ENCODE measurements around the gene AKAP6.

AKAP6 gene

GRCh38 chr14:32821964-32822653 is 493.0 kb downstream of the AKAP6 start:
- DNase-seq (ENCODE audit: low spot score), result no peak

DNA sequence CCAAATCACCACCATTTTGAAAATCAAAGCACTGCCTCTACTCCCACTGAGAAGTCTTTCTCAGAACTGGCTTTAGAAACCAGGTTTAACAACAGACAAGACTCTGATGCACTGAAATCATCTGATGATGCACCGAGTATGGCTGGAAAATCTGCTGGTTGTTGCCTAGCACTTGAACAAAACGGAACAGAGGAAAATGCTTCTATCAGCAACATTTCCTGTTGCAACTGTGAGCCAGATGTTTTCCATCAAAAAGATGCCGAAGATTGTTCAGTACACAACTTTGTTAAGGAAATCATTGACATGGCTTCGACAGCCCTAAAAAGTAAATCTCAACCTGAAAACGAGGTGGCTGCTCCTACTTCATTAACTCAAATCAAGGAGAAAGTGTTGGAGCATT is 494.6 kb downstream of the AKAP6 start:
- DNase-seq (ENCODE audit: low spot score), result no peak

DNA sequence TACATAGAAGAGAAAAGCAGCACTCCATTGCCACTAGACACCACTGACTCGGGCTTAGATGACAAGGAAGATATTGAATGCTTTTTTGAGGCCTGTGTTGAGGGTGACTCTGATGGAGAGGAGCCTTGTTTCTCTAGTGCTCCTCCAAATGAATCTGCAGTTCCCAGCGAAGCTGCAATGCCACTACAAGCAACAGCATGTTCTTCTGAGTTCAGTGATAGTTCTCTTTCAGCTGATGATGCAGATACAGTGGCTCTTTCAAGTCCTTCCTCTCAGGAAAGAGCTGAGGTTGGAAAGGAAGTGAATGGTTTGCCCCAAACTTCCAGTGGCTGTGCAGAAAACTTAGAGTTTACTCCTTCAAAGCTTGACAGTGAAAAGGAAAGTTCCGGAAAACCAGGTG is 495.1 kb downstream of the AKAP6 start:
- no peak for DNase-seq (ENCODE audit: low spot score)

- no peak for DNase-seq (ENCODE audit: low spot score)
Measured at GRCh38 chr14:32825058-32825457, 496.0 kb downstream of the AKAP6 start.

DNA sequence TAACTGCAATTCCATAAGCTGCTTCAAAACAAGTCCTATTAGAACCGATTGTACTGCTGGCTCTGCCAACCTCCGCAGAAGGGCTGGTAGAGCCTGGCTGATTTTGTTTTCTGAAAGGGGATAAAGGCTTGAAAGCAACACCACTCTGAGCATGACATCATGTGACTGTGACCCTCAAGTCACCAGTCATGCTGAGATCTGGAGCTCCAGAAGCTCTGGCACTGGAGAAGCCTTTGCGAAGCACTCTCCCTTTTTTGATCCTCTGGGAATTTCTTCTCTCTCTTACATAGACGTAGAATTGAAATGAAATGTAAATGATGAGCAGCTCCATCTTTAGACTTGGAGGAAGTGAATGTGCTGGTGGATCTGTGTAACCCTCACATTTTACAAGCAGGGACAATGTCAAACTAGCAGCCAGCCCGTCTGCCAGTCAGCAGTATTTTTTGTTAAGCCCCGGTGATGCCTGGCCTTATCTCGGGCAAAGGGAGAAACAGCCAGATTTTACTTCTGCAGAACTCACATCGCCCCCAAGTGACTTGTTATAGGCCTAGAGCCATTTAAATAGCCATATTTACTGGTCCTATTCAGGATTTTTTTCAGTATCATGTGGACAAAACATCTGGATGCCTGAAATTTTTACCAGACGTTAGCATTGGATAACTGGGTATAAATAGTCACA is 497.4 kb downstream of the AKAP6 start:
- DNase-seq (ENCODE audit: low spot score), result peak; percentile 12

DNA sequence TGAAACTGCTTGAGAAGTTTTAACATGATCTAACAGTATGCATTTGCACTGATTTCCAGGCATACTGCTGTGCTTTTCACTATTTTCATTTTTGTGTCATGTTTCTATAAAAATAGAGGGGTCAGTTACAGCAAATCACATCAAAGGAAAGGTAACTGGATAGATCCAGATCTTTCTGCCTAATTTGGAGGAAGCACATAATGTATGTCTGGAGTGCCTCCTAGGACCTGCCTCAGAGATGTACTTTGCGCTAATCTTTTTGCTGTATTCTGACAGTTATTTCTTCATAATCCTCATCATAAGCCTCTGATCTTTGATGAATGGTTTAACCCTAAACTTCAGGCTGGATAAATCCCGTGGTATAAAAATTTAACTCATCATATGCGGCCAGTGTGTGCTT is 498.4 kb downstream of the AKAP6 start:
- DNase-seq (ENCODE audit: low spot score), result no peak

DNA sequence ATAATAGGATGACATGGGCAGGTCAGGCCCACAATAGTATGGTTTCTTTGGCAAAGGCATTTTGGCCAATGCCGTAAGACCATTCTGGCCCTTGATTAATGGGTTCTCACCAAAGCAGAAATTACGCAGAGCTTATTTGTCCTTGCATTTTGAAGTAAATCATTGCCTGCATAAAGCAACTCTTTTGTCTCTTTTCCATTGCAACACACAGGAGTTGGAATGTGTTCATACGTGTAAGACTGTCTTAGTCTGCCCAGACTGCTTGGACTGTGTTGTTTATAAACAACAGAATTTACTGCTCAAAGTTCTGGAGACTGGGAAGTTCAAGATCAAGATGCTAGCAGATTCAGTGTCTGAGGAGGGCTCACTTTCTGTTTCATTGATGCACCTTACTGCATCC is 506.8 kb downstream of the AKAP6 start:
- no peak for DNase-seq (ENCODE audit: low spot score)

DNA sequence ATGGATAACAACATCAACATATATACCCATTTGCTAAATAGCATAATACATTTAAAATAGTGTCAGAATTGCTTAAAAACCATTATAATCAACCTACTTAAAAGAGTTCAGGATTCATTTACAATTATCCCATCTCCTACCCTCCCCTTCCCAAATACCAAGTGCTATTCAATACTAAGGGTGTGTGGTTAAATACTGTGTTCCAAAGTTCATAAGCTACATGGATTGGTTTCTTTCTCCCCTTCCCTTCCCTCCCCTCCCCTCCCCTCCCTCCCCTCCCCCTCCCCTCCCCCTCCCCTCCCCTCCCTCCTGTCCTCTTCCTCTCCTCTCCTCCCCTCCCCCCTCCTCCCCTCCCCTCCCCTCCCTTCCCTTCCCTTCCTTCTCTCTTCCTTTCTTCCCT is 512.6 kb downstream of the AKAP6 start:
- DNase-seq (ENCODE audit: low spot score), result no peak

DNA sequence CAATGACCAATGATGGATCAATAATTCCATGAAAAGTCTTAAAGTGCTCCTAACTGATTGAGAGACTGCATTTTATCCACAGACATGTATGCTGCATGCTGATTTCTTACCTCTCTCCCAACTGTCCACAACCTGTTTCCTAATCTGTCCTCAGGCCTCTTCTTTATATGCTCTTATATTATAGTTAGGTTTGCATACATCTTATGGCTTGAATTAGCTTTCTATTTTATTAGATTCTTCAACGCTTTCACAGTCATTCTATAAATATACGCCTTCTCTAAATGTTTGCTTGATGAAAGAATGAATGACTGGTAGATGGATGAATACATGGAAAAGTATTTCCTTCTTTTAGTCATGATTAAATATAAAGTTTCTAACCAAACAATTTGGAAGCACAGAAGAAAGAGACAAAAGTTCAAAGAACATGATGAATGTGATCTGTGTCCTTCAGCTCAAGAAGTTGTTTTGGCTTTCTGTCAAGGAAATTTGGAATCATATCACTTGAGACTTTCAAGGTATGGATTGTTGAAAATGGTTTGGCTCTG is 517.8 kb downstream of the AKAP6 start:
- DNase-seq (ENCODE audit: low spot score), result no peak

DNA sequence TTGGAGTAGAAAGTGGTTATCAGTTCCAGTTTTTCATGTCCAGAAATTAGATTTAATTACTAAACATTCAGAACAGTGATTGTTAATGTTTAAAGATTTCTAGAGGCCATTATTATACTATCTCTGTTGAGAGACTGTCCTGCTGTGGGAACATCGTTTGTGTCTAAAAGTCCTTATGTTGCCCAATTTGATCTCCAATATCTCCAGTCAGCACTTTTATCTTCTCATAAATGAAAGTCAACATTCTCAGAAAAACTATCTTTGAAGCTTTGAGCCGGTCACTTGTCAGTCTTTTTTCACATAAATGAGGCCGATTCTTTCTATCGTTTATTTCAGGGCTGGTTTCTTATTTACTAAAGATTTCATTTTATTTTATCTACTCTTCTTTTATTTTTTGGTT is 518.8 kb downstream of the AKAP6 start:
- no peak for DNase-seq (ENCODE audit: low spot score)

DNA sequence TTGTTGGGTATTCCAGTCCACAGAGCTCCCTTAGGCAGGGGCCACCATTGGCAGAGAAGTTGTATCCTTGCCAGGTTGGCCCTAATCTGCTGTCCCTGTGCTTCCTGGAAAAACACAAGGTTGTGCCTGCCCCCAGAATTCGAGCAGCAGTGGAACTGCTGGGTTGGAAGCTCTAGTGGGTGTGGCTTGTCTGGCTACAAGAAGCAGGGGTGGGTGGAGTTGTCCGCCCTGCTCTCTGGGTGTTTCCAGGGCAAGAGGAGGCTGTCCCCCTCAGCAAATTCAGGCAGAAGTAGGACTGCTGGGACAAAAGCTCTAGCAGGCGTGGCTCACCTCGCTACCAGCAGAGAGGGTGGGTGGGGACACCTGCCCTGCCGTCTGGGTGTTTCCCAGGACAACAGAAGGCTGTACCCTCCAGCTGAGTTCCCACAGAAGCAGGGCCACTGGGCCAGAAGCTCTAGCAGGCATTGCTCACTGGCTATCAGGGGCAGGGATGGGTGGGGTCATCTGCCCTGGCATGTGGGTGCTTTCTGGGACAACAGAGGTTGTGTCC is 536.8 kb downstream of the AKAP6 start:
- DNase-seq (ENCODE audit: low spot score), result no peak

DNA sequence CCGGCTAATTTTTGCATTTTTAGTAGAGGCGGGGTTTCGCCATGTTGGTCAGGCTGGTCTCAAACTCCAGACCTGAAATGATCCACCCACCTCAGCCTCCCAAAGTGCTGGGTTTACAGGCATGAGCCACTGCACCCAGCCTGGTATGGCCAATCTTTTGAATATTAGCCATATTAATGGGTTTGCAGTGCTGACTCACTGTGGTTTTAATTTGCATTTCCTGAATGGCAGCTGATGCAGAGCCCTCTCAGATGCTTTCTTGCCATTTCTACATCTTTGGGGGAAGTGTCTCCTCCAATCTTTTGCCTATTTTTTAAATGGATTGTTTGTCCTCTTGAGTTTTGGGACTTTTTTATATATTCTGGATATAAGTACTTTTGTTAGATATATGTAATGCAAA is 554.1 kb downstream of the AKAP6 start:
- no peak for DNase-seq (ENCODE audit: low spot score)

Measured in cerebellar cortex (tissue), 1 donor.